OCI-LY7 (cell line): ENCODE results near the gene TRABD2B. TPM values are rescaled to one million over a fixed set of nuclear protein-coding genes. Genes with fewer than 3 reads are reported as not detected.

Source experiments
- BruUV-seq: library from RNA; stranded (reverse); fragments of 400-500 nt; replicated peaks from 2 replicates; lab custom pipeline; 2021; lab: Mats Ljungman, UMichigan
- CTCF ChIA-PET: fragments of 300-600 bp; sonication (Branson Sonifier 250); formaldehyde crosslinking; loops from one replicate; lab custom pipeline; 2022; ENCODE audit warnings: antibody characterized with exemption; ENCODE audit not compliant: unreplicated experiment; lab: Charles Lee
- POLR2A ChIA-PET: fragments of 300-600 bp; sonication (Branson Sonifier 250); formaldehyde crosslinking; loops from one replicate; lab custom pipeline; 2022; ENCODE audit warnings: antibody characterized with exemption; lab: Charles Lee
- DNase-seq: peaks from one replicate; pipeline ENCODE4 v3.0.0-alpha.2; 2015; ENCODE audit warnings: low spot score
- H2AFZ ChIP-seq: fragments of 200-600 bp; sonication (generic), shearing (Covaris generic); 2 replicates; pipeline ENCODE4 v1.6.1; 2014; ENCODE audit warnings: mild to moderate bottlenecking, antibody characterized with exemption, low read length, moderate library complexity
- H3K27ac ChIP-seq: fragments of 200-600 bp; sonication (generic); 2 replicates; pipeline ENCODE4 v1.5.1; 2014; ENCODE audit warnings: mixed run types, low read depth, mild to moderate bottlenecking, moderate library complexity, low read length, inconsistent platforms; ENCODE audit not compliant: poor library complexity, severe bottlenecking
- H3K36me3 ChIP-seq: fragments of 200-600 bp; sonication (generic); 2 replicates; pipeline ENCODE4 v1.6.1; 2014; ENCODE audit warnings: mild to moderate bottlenecking, antibody characterized with exemption, low read length, moderate library complexity, mixed read lengths; ENCODE audit not compliant: insufficient read depth
- H3K4me1 ChIP-seq: fragments of 200-600 bp; sonication (generic); 2 replicates; pipeline ENCODE4 v1.5.1; 2014; ENCODE audit warnings: mild to moderate bottlenecking, low read length; ENCODE audit not compliant: insufficient read depth, poor library complexity, severe bottlenecking
- H3K4me2 ChIP-seq: fragments of 200-600 bp; sonication (generic); 2 replicates; pipeline ENCODE4 v1.6.1; 2014; ENCODE audit warnings: mild to moderate bottlenecking, low read length
- H3K4me3 ChIP-seq: fragments of 200-600 bp; sonication (generic); 2 replicates; pipeline ENCODE4 v1.5.1; 2014; ENCODE audit warnings: mild to moderate bottlenecking, low read depth, low read length; ENCODE audit not compliant: poor library complexity, severe bottlenecking
- H3K79me2 ChIP-seq: fragments of 200-600 bp; sonication (generic); 2 replicates; pipeline ENCODE4 v1.6.1; 2016; ENCODE audit warnings: low read depth, mild to moderate bottlenecking, low read length, moderate library complexity, mixed read lengths; ENCODE audit not compliant: insufficient read depth
- H3K9me2 ChIP-seq: fragments of 200-600 bp; sonication (generic); 2 replicates; pipeline ENCODE4 v1.6.1; 2016; ENCODE audit warnings: mild to moderate bottlenecking, low read length, mixed read lengths; ENCODE audit not compliant: insufficient read depth
- H3K9me3 ChIP-seq: fragments of 200-600 bp; sonication (generic); 2 replicates; pipeline ENCODE4 v1.6.1; 2014; ENCODE audit warnings: mild to moderate bottlenecking, mixed run types, low read length, mixed read lengths
- H4K20me1 ChIP-seq: fragments of 200-600 bp; sonication (generic); 2 replicates; pipeline ENCODE4 v1.6.1; 2014; ENCODE audit warnings: mild to moderate bottlenecking, antibody characterized with exemption, low read length, moderate library complexity, mixed read lengths; ENCODE audit not compliant: insufficient read depth
- EZH2phosphoT487 ChIP-seq: fragments of 200-600 bp; sonication (generic); IDR thresholded peaks from 2 replicates; pipeline ENCODE4 v1.6.1; 2018; ENCODE audit warnings: low read depth, borderline replicate concordance, mild to moderate bottlenecking, mixed run types, antibody characterized with exemption, low read length, moderate library complexity, mixed read lengths
- intact Hi-C: fragments of 100-400 bp; cut with micrococcal nuclease; formaldehyde crosslinking; loops from one replicate; pipeline ENCODE4 v1.10.0; 2022; ENCODE audit not compliant: unreplicated experiment
- total RNA-seq, 2 experiments: library from RNA; depleted of rRNA in 1 of 2; stranded (reverse); fragments of >200 nt in 1 of 2; shearing (Covaris generic) in 1 of 2; gene quantifications; 2 replicates each; pipeline ENCODE4 v1.2.3, GENCODE V29; 2014 to 2022
- TF ChIP-seq, protein P1 (sequence below): fragments of 200-600 bp; sonication (generic); conservative IDR thresholded peaks from 2 replicates; pipeline ENCODE4 v1.5.1; 2014; ENCODE audit warnings: mild to moderate bottlenecking, antibody characterized with exemption, low read length, moderate library complexity, mixed read lengths

TRABD2B gene
- total RNA-seq, 2 experiments from 2014 or later = not detected

DNA sequence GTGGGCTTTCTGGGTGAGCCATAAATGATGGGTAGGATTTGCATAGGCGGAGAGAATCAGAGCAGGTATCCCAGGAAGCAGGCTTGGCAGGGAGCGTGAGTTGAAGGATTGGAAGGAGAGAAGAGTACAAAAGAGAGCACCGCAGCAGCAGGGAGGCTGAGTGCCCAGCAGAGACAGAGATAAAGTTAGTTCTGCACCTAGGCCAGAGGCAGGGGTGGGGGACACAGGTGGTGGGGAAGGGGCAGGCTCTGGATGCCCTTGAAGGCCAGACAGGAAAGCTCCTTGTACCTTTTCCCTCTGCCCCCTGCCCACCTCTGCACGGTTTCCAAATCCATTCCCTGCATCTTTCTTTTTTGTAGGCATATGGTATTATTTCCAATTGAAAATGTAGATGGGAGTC lies 33.0 kb upstream of the TRABD2B start:
- Histone ChIP-seq H3K9me3 (no peaks in the 10 kb centered on the region), H3K4me2 (no peak overlapping the region), H3K79me2 (no peaks in the 10 kb centered on the region), H3K27ac (no peak overlapping the region), H3K4me3 (no peak overlapping the region), H3K36me3 (no peaks in the 10 kb centered on the region), H2AFZ (no peak overlapping the region), H4K20me1 (no peaks in the 10 kb centered on the region), H3K9me2 (no peaks in the 10 kb centered on the region), H3K4me1 (no peaks in the 10 kb centered on the region)
- intact Hi-C loops = no loop called here
- BruUV-seq = no TSS peak
- DNase-seq = no peak
- TF ChIP-seq EZH2phosphoT487 = no peak
- TF ChIP-seq, protein P1, sequence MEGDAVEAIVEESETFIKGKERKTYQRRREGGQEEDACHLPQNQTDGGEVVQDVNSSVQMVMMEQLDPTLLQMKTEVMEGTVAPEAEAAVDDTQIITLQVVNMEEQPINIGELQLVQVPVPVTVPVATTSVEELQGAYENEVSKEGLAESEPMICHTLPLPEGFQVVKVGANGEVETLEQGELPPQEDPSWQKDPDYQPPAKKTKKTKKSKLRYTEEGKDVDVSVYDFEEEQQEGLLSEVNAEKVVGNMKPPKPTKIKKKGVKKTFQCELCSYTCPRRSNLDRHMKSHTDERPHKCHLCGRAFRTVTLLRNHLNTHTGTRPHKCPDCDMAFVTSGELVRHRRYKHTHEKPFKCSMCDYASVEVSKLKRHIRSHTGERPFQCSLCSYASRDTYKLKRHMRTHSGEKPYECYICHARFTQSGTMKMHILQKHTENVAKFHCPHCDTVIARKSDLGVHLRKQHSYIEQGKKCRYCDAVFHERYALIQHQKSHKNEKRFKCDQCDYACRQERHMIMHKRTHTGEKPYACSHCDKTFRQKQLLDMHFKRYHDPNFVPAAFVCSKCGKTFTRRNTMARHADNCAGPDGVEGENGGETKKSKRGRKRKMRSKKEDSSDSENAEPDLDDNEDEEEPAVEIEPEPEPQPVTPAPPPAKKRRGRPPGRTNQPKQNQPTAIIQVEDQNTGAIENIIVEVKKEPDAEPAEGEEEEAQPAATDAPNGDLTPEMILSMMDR = no peak
- ChIA-PET POLR2A (interaction anchor here (0.5 kb wide), 1 partner anchor 46 kb away, joined by 4 read pairs; no protein-coding TSS in a partner anchor), CTCF (no interaction called here)

DNA sequence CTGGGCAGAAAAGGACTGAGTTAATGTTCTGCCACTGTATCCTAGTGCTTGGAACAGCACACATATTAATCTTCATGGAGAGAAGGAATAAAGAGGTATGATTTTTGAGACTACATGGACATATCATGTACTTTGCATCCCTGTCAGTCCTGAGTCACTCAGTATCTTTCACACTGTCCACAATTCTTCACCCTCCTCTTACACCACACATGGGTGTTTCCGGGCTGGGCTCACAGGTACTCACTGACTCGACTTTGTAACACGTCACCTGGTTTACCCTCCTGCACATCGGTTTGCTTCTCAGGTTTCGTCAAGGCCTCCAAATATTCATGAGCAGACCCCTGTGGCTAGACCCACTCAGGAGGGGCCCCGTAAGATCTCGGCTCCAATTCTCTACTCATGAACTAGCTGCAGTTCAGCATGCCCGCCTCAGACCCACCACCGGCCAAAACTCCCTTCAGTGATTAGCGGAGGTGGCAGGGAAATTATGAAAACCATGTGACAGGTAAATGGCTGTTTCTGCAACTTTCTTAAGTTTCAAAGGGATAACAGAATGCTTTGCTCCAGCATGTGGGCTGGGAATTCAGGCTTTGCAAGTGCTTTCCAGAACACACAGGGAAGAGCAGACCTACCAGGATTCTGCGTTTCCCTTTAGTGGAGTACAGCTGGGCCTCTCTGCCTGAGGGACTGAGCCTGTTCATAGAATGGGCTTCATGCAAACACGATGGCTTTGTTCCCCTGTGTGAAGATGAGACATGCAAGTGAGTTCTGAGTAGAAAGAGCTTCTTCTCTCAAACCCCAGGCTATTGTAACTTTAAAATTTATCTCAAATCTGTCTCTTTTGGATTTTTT lies 31.3 kb upstream of the TRABD2B start:
- CTCF ChIA-PET = no interaction called here
- H3K9me3 ChIP-seq = no peaks in the 10 kb centered on the region
- H4K20me1 ChIP-seq = no peaks in the 10 kb centered on the region
- no peak overlapping the region for H3K4me2 ChIP-seq
- H3K36me3 ChIP-seq = no peaks in the 10 kb centered on the region
- no TSS peak for BruUV-seq
- no peak overlapping the region for H3K27ac ChIP-seq
- intact Hi-C loops = no loop called here
- H3K9me2 ChIP-seq = no peaks in the 10 kb centered on the region
- H3K79me2 ChIP-seq = no peaks in the 10 kb centered on the region
- TF ChIP-seq EZH2phosphoT487 = no peak
- TF ChIP-seq, protein P1 = no peak
- H3K4me3 ChIP-seq = no peak overlapping the region
- no peak overlapping the region for H2AFZ ChIP-seq
- no peak for DNase-seq
- POLR2A ChIA-PET = no interaction called here
- no peaks in the 10 kb centered on the region for H3K4me1 ChIP-seq

DNA sequence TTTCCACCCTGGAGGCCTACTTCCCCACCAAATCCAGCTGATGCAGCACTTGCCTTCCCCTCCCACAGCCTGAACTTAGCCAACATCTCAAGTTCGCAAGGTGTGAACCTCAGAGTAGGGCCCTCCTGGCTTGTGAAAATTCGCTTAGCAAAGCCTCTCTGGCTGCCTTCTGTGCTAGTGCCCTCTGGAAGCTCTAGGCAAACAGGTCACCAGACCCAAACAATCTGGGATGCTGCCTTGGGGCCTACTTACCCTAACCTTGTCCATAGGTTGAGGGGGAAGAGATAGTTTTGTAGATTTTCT lies 30.3 kb upstream of the TRABD2B start:
- ChIA-PET CTCF (no interaction called here), POLR2A (no interaction called here)
- no peak for DNase-seq
- no peak overlapping the region for H2AFZ ChIP-seq
- intact Hi-C loops = no loop called here
- H3K79me2 ChIP-seq = no peaks in the 10 kb centered on the region
- no TSS peak for BruUV-seq
- H3K36me3 ChIP-seq = no peaks in the 10 kb centered on the region
- no peak for TF ChIP-seq EZH2phosphoT487
- no peaks in the 10 kb centered on the region for H3K9me3 ChIP-seq
- H3K4me2 ChIP-seq = no peak overlapping the region
- no peak overlapping the region for H3K4me3 ChIP-seq
- H3K4me1 ChIP-seq = no peaks in the 10 kb centered on the region
- H4K20me1 ChIP-seq = no peaks in the 10 kb centered on the region
- no peaks in the 10 kb centered on the region for H3K9me2 ChIP-seq
- no peak overlapping the region for H3K27ac ChIP-seq
